Urinary bladder (tissue), 4 donors: ENCODE measurements around the gene CEBPG. TPM values are rescaled to one million over a fixed set of nuclear protein-coding genes. Genes with fewer than 3 reads are reported as not detected.

Source experiments
- DNase-seq: peaks from one replicate; pipeline ENCODE4 v3.0.0-alpha.2; 2015; ENCODE audit errors: extremely low spot score
- H3K27ac ChIP-seq: one replicate; pipeline ENCODE4 v1.5.1; 2013; ENCODE audit warnings: low read depth, mild to moderate bottlenecking, moderate library complexity
- H3K36me3 ChIP-seq: one replicate; pipeline ENCODE4 v1.6.1; 2013; ENCODE audit warnings: mild to moderate bottlenecking, moderate library complexity; ENCODE audit not compliant: insufficient read depth
- H3K4me1 ChIP-seq: one replicate; pipeline ENCODE4 v1.6.1; 2013; ENCODE audit warnings: mild to moderate bottlenecking, moderate library complexity; ENCODE audit not compliant: insufficient read depth
- H3K4me3 ChIP-seq: one replicate; pipeline ENCODE4 v1.5.1; 2013; ENCODE audit warnings: low read depth, low read length
- WGBS: extraction: QIAGEN DNeasy Blood & Tissue Kit; methylation state at CpG from one replicate; pipeline ENCODE4 v1.1.7; 2013; 5-methylcytosine and 5-hydroxymethylcytosine counted together
- polyA plus RNA-seq: library from polyadenylated mRNA; stranded (reverse); fragments of 200-250 nt; gene quantifications from one replicate; pipeline ENCODE4 v1.2.3, GENCODE V29; 2013
- total RNA-seq: library from RNA; depleted of rRNA; stranded (reverse); fragments of >200 nt; gene quantifications from one replicate; pipeline ENCODE4 v1.2.3, GENCODE V29; 2014
- donor health status: healthy with polysubstance abuse.
- donor health status: healthy.

Gene CEBPG
- 28.9 TPM for total RNA-seq
- 19.9 TPM for polyA plus RNA-seq

DNA sequence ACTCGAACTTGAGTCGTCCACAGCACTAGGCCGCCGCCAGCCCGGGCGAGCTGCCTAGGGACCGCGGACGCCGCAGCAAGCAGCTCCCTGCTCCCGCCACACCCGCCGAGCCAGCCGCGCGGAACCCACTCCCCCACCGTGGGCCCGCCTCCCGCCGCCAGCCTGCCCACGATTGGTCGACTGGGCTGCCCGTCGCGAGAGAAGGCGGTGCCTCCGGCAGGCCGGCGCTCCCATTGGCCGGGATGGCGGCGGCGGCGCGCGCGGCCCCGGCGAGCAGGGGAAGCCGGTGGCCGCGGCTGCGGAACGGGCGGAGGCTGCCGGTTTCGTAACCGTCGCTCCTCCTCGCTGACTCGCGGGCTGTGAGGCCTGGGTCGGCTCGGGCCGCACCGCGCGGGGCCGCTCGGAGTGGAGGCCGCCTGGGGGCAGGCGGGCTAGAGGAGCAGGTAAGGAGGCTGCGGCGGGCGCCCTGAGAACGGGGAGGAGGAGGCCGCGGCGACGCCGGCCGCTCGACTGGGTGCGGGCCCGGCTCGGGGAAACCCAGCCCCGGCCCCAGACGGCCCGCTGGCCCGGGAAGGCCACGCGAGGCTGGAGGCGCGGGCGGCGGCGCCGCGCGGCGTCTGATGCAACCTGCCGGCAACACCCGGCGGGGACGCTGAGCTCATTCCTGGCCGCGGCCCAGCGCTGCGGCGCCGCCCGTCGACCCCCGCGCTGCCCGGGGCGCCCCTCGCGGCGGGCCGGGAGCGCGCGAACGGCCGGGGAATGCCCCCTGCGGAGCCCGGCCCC, at the start of gene CEBPG:
CEBPG (plus strand) TSS at position 257 of the 783 bp plus-strand sequence. CDS start 5,531 bp downstream, outside the sequence.
- DNase-seq: peak; percentile 70
- Histone ChIP-seq H3K4me1 (peaks cover 3% of the 10 kb centered on the region), H3K36me3 (no peaks in the 10 kb centered on the region), H3K4me3 (peak within 1 kb of the TSS; percentile 81), H3K27ac (peak within 1 kb of the TSS; percentile 94)
- WGBS: under 1% methylated on average over 118 of the region's 118 CpGs

DNA sequence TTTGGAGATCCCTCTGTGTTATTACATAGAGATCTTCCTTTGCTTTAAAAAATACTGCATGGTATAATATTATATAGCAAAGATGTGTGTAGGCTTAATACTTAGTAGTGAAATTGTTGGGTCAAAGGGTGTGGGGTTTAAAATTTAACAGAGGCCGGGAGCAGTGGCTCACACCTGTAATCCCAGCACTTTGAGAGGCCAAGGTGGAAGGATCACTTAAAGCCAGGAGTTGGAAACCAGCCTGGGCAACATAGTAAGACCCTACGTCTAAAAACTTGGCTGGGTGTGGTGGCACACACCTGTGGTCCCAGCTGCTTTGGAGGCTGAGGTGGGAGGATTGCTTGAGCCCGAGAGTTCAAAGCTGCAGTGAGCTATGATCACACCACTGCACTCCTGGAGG, 48.9 kb upstream of the CEBPG start:
- H3K4me1 ChIP-seq: no peaks in the 10 kb centered on the region
- no peaks in the 10 kb centered on the region for H3K36me3 ChIP-seq
- 79% methylated on average over 3 of the region's 3 CpGs for WGBS
- H3K27ac ChIP-seq: no peak overlapping the region
- DNase-seq: no peak
- H3K4me3 ChIP-seq: no peak overlapping the region

DNA sequence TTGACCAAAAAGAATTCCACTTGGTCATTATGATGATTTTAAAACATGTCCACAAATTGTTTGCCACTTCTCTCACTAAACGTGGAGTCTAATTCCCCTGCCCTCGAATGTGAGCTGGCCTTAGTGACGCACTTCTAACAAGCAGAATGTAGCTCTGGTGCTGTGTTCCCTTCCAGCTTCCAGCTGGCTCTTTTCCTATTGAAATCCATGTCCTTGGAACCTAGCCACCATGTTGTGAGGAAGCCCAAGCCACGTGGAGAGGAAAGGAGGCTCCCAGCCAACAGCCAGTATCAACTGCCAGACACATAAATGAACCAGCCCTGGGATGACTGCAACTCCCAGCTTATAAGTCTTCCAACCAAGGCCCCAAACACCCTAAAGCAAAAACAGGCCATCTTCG, 47.6 kb upstream of the CEBPG start:
- 40% methylated on average over 5 of the region's 5 CpGs for WGBS
- DNase-seq: no peak
- Histone ChIP-seq H3K4me1 (no peaks in the 10 kb centered on the region), H3K27ac (no peak overlapping the region), H3K36me3 (no peaks in the 10 kb centered on the region), H3K4me3 (no peak overlapping the region)

DNA sequence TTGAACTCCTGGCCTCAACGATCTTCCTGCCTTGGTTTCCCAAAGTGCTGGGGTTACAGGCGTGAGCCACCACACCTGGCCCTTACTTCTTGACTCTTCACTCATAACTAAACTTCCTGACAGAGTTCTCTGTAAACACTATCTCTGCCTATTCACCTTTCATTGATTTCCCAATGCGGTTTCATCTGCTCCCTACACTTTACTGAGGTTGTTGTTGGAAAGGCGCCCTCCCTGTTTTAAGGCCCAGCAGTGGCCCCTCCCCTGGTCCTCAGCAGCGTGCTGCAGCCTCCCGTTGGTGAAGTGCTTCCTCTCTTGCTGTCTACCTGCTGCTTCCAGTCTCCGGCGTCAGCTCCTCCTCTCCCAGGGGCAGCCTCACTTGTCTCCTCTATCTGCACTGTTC, 44.4 kb upstream of the CEBPG start:
- WGBS: 65% methylated on average over 8 of the region's 8 CpGs
- no peak overlapping the region for H3K4me3 ChIP-seq

DNA sequence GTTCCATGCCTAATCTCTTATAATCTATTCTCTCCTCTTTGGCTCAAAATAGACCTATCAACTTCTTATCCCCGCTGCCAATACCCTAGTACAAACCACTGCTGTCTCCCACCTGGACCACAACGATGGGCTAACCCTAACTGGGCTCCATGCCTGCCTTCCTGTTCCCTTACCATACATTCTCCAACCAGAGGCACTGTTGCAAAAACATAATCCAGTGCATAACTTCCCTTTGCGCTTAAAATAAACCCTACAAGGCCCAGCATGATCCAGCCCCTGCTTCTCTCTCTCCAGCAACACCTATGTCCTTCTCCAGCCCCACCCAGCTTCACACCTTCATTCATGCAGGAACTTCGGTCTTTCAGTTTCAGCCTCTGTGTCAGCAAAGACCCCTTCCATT, 43.8 kb upstream of the CEBPG start:
- Histone ChIP-seq H3K27ac (no peak overlapping the region), H3K36me3 (no peaks in the 10 kb centered on the region), H3K4me3 (no peak overlapping the region), H3K4me1 (no peaks in the 10 kb centered on the region)
- 68% methylated on average over 4 of the region's 4 CpGs for WGBS
- no peak for DNase-seq

More for the DNA sequence above, 44.4 kb upstream of the CEBPG start:
- no peak overlapping the region for H3K27ac ChIP-seq
- no peaks in the 10 kb centered on the region for H3K4me1 ChIP-seq
- DNase-seq: no peak
- no peaks in the 10 kb centered on the region for H3K36me3 ChIP-seq

DNA sequence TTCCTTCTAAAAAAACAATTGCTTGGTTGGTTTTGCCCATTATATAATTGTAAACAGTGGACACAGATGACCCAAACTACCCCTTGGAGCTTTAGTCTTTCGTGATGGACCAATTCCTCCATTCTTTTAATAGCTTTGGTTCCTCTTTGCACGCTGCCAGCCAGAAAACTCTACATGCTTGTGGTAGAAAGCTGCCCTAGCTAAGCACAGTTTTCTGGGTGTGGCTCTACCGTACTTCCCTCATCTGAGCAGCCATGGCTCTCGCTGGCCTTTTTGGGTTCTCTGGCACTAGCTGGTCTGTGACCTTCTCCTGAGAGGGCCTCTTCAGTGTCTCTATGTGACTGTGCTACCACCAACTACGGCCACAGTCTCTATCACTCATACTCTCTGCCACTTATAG, 41.3 kb upstream of the CEBPG start:
- H3K4me1 ChIP-seq: no peaks in the 10 kb centered on the region
- no peak for DNase-seq
- H3K27ac ChIP-seq: no peak overlapping the region
- H3K4me3 ChIP-seq: no peak overlapping the region
- H3K36me3 ChIP-seq: no peaks in the 10 kb centered on the region
- 77% methylated on average over 5 of the region's 5 CpGs for WGBS

DNA sequence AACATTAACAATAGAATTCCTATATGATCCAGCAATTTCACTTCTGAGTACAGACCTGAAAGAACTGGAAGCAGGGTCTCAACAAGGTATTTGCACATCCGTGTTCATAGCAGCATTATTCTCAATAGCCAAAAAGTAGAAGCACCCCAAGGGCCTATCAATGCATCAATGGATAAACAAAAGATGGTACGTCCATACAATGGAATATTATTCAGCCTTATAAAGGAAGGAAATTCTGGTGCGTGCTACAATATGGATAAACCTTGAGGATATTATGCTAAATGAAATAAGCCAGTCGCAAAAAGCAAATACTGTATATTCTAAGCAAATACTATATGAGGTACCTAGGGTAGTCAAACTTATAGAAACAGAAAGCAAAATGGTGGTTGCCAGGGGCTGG, 40.4 kb upstream of the CEBPG start:
- WGBS: 95% methylated on average over 4 of the region's 4 CpGs
- no peaks in the 10 kb centered on the region for H3K4me1 ChIP-seq
- no peak overlapping the region for H3K27ac ChIP-seq
- no peaks in the 10 kb centered on the region for H3K36me3 ChIP-seq
- DNase-seq: no peak
- no peak overlapping the region for H3K4me3 ChIP-seq

DNA sequence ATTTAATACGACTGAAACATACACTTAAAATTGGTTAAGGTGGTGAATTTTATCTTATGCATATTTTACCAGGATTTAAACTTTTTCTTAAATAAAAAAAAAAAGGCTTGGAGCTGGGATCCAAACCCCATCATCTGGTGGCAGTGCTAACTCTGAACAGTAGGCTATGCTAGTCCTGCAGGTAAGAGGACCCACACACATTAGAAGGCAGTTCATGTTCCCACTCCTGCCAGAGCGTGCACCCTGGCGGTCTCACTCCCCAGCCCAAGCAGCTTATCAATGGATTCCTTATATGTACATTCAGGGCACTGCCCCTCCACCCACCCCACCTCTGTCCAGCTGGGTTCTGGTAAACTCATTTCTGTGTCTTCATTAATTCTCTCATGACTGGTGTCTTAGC, 39.9 kb upstream of the CEBPG start:
- DNase-seq: no peak
- Histone ChIP-seq H3K36me3 (no peaks in the 10 kb centered on the region), H3K4me1 (no peaks in the 10 kb centered on the region), H3K27ac (no peak overlapping the region), H3K4me3 (no peak overlapping the region)
- WGBS: 88% methylated on average over 3 of the region's 3 CpGs

DNA sequence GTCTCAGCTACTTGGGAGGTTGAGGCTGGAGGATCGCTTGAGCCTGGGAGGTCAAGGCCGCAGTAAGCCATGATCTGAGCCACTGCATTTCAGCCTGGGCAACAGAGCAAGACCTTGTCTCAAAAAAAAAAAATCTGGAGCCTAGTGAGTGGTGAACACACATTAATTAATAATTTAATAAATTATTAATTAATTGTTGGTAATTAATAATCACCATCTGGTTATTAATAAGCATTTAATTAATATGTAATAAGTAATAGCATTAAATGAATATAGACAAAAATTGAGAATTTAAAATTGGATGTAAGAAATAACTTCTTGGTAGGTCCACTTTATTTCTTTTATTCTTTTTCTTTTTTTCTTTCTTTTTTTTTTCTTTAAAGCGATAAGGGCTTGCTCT, 39.2 kb upstream of the CEBPG start:
- 93% methylated on average over 3 of the region's 3 CpGs for WGBS
- no peak for DNase-seq
- no peaks in the 10 kb centered on the region for H3K4me1 ChIP-seq
- no peak overlapping the region for H3K4me3 ChIP-seq
- H3K36me3 ChIP-seq: no peaks in the 10 kb centered on the region
- no peak overlapping the region for H3K27ac ChIP-seq

DNA sequence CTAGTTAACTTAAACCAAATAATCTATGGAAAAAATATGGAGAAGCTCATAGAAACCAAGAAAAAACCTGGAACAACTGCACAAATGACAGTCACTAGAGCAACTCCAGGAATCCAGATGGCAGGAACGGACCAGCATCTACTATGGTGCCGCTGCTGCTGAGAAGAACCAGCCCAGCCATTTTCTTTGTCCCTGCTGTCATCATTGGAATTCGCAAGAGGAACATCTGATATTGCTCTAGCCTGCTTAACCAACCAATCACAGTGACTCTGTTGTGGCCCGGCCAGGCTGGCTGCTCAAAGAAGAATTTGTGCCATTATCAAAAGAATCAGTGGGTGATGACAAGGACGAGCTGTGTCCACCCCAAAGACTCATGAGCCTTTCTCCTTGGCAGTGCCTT, 38.1 kb upstream of the CEBPG start:
- no peaks in the 10 kb centered on the region for H3K36me3 ChIP-seq
- no peaks in the 10 kb centered on the region for H3K4me1 ChIP-seq
- no peak overlapping the region for H3K27ac ChIP-seq
- 82% methylated on average over 5 of the region's 5 CpGs for WGBS
- no peak for DNase-seq
- H3K4me3 ChIP-seq: no peak overlapping the region

DNA sequence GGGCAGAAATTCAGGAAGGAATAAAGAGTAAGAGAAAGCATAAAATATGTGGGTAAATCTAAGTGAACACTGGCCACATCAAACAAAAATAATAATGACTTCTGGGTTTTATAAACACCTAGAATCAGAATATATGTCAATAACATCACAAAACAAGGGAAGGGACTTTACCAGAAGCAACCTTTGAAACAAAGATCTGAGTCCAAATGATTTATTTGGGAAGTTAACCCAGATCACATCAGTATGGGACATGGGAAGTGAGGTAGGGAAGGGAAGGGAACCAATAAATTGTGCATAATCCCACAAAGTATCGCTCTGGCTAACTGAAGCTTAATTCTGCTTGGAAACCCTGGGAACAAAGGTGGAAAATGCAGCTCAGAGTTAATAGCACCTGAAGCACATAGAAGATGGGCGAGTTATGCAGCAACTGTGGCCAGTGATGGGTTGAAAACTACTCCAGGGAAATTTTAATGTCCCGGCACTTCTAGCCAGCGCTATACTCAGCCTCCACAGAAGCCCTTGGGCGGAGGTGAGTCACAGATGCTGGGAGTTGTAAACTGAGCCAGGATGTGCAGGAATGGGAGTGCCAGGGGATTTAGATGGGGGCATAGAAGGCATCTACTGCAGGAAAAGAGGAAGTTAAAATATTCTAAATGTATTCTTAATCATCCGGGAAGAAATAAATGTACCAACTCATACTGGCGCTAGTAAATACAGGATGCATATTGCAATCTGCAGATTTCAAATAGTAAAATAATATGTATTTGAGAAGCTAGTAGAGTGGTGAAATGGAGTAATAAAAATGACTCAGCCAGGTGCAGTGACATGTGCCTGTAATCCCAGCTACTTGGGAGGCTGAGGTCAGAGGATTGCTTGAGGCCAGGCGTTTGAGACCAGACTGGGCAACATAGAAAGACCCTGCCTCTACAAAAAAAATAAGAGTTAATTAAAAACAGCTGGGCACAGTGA, 34.2 kb upstream of the CEBPG start:
- H3K4me1 ChIP-seq: no peaks in the 10 kb centered on the region
- H3K36me3 ChIP-seq: no peaks in the 10 kb centered on the region
- no peak overlapping the region for H3K4me3 ChIP-seq
- DNase-seq: no peak
- no peak overlapping the region for H3K27ac ChIP-seq
- 78% methylated on average over 8 of the region's 8 CpGs for WGBS

DNA sequence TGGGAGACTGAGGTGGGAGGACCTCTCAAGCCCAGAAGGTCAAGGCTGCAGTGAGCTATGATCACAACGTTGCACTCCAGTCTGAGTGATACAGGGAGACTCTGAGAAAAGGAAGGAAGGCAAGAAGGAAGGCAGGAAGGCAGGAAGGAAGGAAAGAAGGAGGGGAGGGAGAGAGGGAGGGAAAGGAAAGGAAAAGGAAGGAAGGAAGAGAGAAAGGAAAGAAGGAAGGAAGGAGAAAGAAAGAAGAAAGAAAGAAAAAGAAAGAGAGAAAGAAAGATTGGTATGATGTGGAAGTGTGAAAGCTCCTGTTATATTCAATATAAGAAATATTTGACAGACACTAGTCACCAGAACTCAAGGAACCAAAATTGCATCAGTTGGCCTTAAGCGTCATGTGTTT, 32.5 kb upstream of the CEBPG start:
- WGBS: 30% methylated on average over 2 of the region's 2 CpGs
- DNase-seq: no peak
- Histone ChIP-seq H3K4me1 (no peaks in the 10 kb centered on the region), H3K36me3 (no peaks in the 10 kb centered on the region), H3K27ac (no peak overlapping the region), H3K4me3 (no peak overlapping the region)

DNA sequence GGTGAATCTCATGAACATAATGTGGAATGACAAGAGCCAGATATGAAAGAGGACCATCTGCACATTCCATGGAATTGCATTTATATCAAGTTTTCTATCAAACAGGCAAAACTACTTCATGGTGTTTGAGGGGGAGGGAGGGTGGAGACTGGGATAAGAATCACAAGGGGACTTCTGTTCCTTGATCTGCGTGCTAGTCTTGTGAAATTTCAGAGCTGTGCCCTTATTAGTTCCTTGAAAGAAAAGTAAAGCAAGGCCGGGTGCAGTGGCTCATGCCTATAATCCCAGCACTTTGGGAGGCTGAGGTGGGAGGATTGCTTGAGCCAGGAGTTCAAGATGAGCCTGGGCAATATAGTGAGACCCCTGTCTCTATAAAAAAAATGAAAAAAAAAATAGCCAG, 30.2 kb upstream of the CEBPG start:
- DNase-seq: no peak
- WGBS: 79% methylated on average over 2 of the region's 2 CpGs
- no peaks in the 10 kb centered on the region for H3K36me3 ChIP-seq
- H3K4me1 ChIP-seq: no peaks in the 10 kb centered on the region
- H3K27ac ChIP-seq: no peak overlapping the region
- H3K4me3 ChIP-seq: no peak overlapping the region
